ENCODE results near the gene MEPCE. TPM values are rescaled to one million over a fixed set of nuclear protein-coding genes. Genes with fewer than 3 reads are reported as not detected.

MEPCE gene
- total RNA-seq, 1 donor from 2014 or later: 50.9 TPM

GRCh38 chr7:100394077-100394476 is 35.6 kb upstream of the MEPCE start:
- H3K4me1 Mint-ChIP-seq (ENCODE audit: low read depth): peaks cover 25% of the 10 kb centered on the region
- intact Hi-C loops (cut with micrococcal nuclease): no loop called here
- H3K9me3 Mint-ChIP-seq: no peaks in the 10 kb centered on the region
- DNase-seq (ENCODE audit: low spot score): no peak
- H3K4me3 Mint-ChIP-seq (ENCODE audit: low read depth): no peak overlapping the region
- H3K27ac Mint-ChIP-seq: no peak overlapping the region
- H3K36me3 Mint-ChIP-seq (ENCODE audit: low read depth): no peaks in the 10 kb centered on the region
- H3K27me3 Mint-ChIP-seq (ENCODE audit: low read depth): peaks cover 45% of the 10 kb centered on the region

GRCh38 chr7:100396421-100396982 is 33.1 kb upstream of the MEPCE start:
- Mint-ChIP-seq H3K36me3 (ENCODE audit: low read depth) (no peaks in the 10 kb centered on the region), H3K27me3 (ENCODE audit: low read depth) (peaks cover 35% of the 10 kb centered on the region), H3K27ac (peak overlapping the region; percentile 23), H3K4me3 (ENCODE audit: low read depth) (no peak overlapping the region), H3K9me3 (no peaks in the 10 kb centered on the region), H3K4me1 (ENCODE audit: low read depth) (peaks cover 25% of the 10 kb centered on the region)
- intact Hi-C loops (cut with micrococcal nuclease): loop anchor here (1.0 to 5.0 kb wide), 3 partner anchors 31 to 49 kb away; partner anchors contain the start of genes MEPCE and ZCWPW1
- DNase-seq (ENCODE audit: low spot score): peak; percentile 58

- no peak overlapping the region for H3K4me3 Mint-ChIP-seq (ENCODE audit: low read depth)
- DNase-seq (ENCODE audit: low spot score): no peak
- peak overlapping the region; percentile 23 for H3K27ac Mint-ChIP-seq
- H3K27me3 Mint-ChIP-seq (ENCODE audit: low read depth): peaks cover 36% of the 10 kb centered on the region
- peaks cover 20% of the 10 kb centered on the region for H3K4me1 Mint-ChIP-seq (ENCODE audit: low read depth)
- intact Hi-C loops (cut with micrococcal nuclease): loop anchor here (2.0 to 5.0 kb wide), 2 partner anchors 31 to 50 kb away; partner anchors contain the start of genes MEPCE and ZCWPW1
- no peaks in the 10 kb centered on the region for H3K36me3 Mint-ChIP-seq (ENCODE audit: low read depth)
- no peaks in the 10 kb centered on the region for H3K9me3 Mint-ChIP-seq
These were observed 32.1 kb upstream of the MEPCE start for GRCh38 chr7:100397315-100398081.

GRCh38 chr7:100398239-100398638 is 31.4 kb upstream of the MEPCE start:
- Mint-ChIP-seq H3K4me3 (ENCODE audit: low read depth) (no peak overlapping the region), H3K4me1 (ENCODE audit: low read depth) (peaks cover 18% of the 10 kb centered on the region), H3K36me3 (ENCODE audit: low read depth) (no peaks in the 10 kb centered on the region), H3K27me3 (ENCODE audit: low read depth) (peaks cover 33% of the 10 kb centered on the region), H3K27ac (no peak overlapping the region), H3K9me3 (no peaks in the 10 kb centered on the region)
- intact Hi-C loops (cut with micrococcal nuclease): loop anchor here (5.0 kb wide), 1 partner anchor 51 kb away; no protein-coding TSS in a partner anchor
- DNase-seq (ENCODE audit: low spot score): no peak

- intact Hi-C loops (cut with micrococcal nuclease): no loop called here
- no peak overlapping the region for H3K27ac Mint-ChIP-seq
- no peaks in the 10 kb centered on the region for H3K36me3 Mint-ChIP-seq (ENCODE audit: low read depth)
- peaks cover 35% of the 10 kb centered on the region for H3K27me3 Mint-ChIP-seq (ENCODE audit: low read depth)
- no peaks in the 10 kb centered on the region for H3K9me3 Mint-ChIP-seq
- no peak overlapping the region for H3K4me3 Mint-ChIP-seq (ENCODE audit: low read depth)
- H3K4me1 Mint-ChIP-seq (ENCODE audit: low read depth): peaks cover 18% of the 10 kb centered on the region
- no peak for DNase-seq (ENCODE audit: low spot score)
These were observed 29.6 kb upstream of the MEPCE start for GRCh38 chr7:100400041-100400440.

- no peak overlapping the region for H3K27ac Mint-ChIP-seq
- H3K4me1 Mint-ChIP-seq (ENCODE audit: low read depth): peaks cover 14% of the 10 kb centered on the region
- no peak for DNase-seq (ENCODE audit: low spot score)
- peaks cover 35% of the 10 kb centered on the region for H3K27me3 Mint-ChIP-seq (ENCODE audit: low read depth)
- no peaks in the 10 kb centered on the region for H3K9me3 Mint-ChIP-seq
- intact Hi-C loops (cut with micrococcal nuclease): no loop called here
- H3K36me3 Mint-ChIP-seq (ENCODE audit: low read depth): no peaks in the 10 kb centered on the region
- no peak overlapping the region for H3K4me3 Mint-ChIP-seq (ENCODE audit: low read depth)
These were observed 29.0 kb upstream of the MEPCE start for GRCh38 chr7:100400656-100401055.

GRCh38 chr7:100401811-100402210 is 27.8 kb upstream of the MEPCE start:
- peaks cover 40% of the 10 kb centered on the region for H3K27me3 Mint-ChIP-seq (ENCODE audit: low read depth)

GRCh38 chr7:100402241-100402640 is 27.4 kb upstream of the MEPCE start:
- Mint-ChIP-seq H3K4me3 (ENCODE audit: low read depth) (no peak overlapping the region), H3K27me3 (ENCODE audit: low read depth) (peaks cover 43% of the 10 kb centered on the region), H3K27ac (no peak overlapping the region), H3K9me3 (no peaks in the 10 kb centered on the region), H3K36me3 (ENCODE audit: low read depth) (no peaks in the 10 kb centered on the region), H3K4me1 (ENCODE audit: low read depth) (peaks cover 4% of the 10 kb centered on the region)
- intact Hi-C loops (cut with micrococcal nuclease): no loop called here
- no peak for DNase-seq (ENCODE audit: low spot score)

More at GRCh38 chr7:100401811-100402210, 27.8 kb upstream of the MEPCE start:
- H3K9me3 Mint-ChIP-seq: no peaks in the 10 kb centered on the region
- H3K27ac Mint-ChIP-seq: no peak overlapping the region
- no peaks in the 10 kb centered on the region for H3K36me3 Mint-ChIP-seq (ENCODE audit: low read depth)
- intact Hi-C loops (cut with micrococcal nuclease): no loop called here
- H3K4me1 Mint-ChIP-seq (ENCODE audit: low read depth): peaks cover 8% of the 10 kb centered on the region
- H3K4me3 Mint-ChIP-seq (ENCODE audit: low read depth): no peak overlapping the region
- DNase-seq (ENCODE audit: low spot score): no peak

GRCh38 chr7:100406767-100407166 is 22.9 kb upstream of the MEPCE start:
- Mint-ChIP-seq H3K36me3 (ENCODE audit: low read depth) (no peaks in the 10 kb centered on the region), H3K27me3 (ENCODE audit: low read depth) (peaks cover 26% of the 10 kb centered on the region), H3K4me3 (ENCODE audit: low read depth) (no peak overlapping the region), H3K9me3 (no peaks in the 10 kb centered on the region), H3K4me1 (ENCODE audit: low read depth) (peaks cover 1% of the 10 kb centered on the region), H3K27ac (no peak overlapping the region)
- DNase-seq (ENCODE audit: low spot score): no peak
- intact Hi-C loops (cut with micrococcal nuclease): loop anchor here (2.0 kb wide), 1 partner anchor 274 kb away; no protein-coding TSS in a partner anchor

- intact Hi-C loops (cut with micrococcal nuclease): loop anchor here (2.0 kb wide), 1 partner anchor 275 kb away; no protein-coding TSS in a partner anchor
- DNase-seq (ENCODE audit: low spot score): peak; percentile 20
- Mint-ChIP-seq H3K27me3 (ENCODE audit: low read depth) (peaks cover 24% of the 10 kb centered on the region), H3K9me3 (no peaks in the 10 kb centered on the region), H3K36me3 (ENCODE audit: low read depth) (no peaks in the 10 kb centered on the region), H3K27ac (no peak overlapping the region), H3K4me1 (ENCODE audit: low read depth) (peaks cover 1% of the 10 kb centered on the region), H3K4me3 (ENCODE audit: low read depth) (no peak overlapping the region)
These were observed 22.1 kb upstream of the MEPCE start for GRCh38 chr7:100407285-100408180.

GRCh38 chr7:100411101-100411500 is 18.5 kb upstream of the MEPCE start:
- Mint-ChIP-seq H3K36me3 (ENCODE audit: low read depth) (no peaks in the 10 kb centered on the region), H3K4me1 (ENCODE audit: low read depth) (peaks cover 7% of the 10 kb centered on the region), H3K9me3 (no peaks in the 10 kb centered on the region), H3K27ac (no peak overlapping the region), H3K27me3 (ENCODE audit: low read depth) (peaks cover 22% of the 10 kb centered on the region), H3K4me3 (ENCODE audit: low read depth) (no peak overlapping the region)
- no peak for DNase-seq (ENCODE audit: low spot score)
- intact Hi-C loops (cut with micrococcal nuclease): no loop called here

- Mint-ChIP-seq H3K4me1 (ENCODE audit: low read depth) (peaks cover 6% of the 10 kb centered on the region), H3K9me3 (no peaks in the 10 kb centered on the region), H3K27me3 (ENCODE audit: low read depth) (peaks cover 12% of the 10 kb centered on the region), H3K4me3 (ENCODE audit: low read depth) (no peak overlapping the region), H3K27ac (no peak overlapping the region), H3K36me3 (ENCODE audit: low read depth) (no peaks in the 10 kb centered on the region)
- no peak for DNase-seq (ENCODE audit: low spot score)
- intact Hi-C loops (cut with micrococcal nuclease): no loop called here
These were observed 16.3 kb upstream of the MEPCE start for GRCh38 chr7:100413346-100413745.

Data from activated T-helper 2 cell treated with anti-CD3 and anti-CD28 coated beads, Interferon-gamma antibody, Interleukin-2, Interleukin-4, amounts not matched to agents 10 μg/mL and 5 μg/mL and 100 μg/mL, durations not matched to agents 14 hours and 24 hours and 36 hours (primary cell).